DND-41 (cell line): Measurements from ENCODE around the gene ATP2C1.

Source experiments
- ATAC-seq: fragments of 200-7000 bp; cut with Tn5 transposase; 3 replicates; pipeline ENCODE4 v1.9.1; 2021; ENCODE audit warnings: low read depth; ENCODE audit not compliant: insufficient read depth
- DNase-seq: peaks from one replicate; pipeline ENCODE4 v3.0.0-alpha.2; 2020
- H2AFZ ChIP-seq: 2 replicates; pipeline ENCODE4 v1.6.0; 2012; ENCODE audit warnings: low read depth, low read length
- H3K27ac ChIP-seq: 2 replicates; pipeline ENCODE4 v1.5.1; 2012; ENCODE audit warnings: low read length, inconsistent platforms
- H3K27me3 ChIP-seq: fragments of 200-600 bp; sonication (generic); 2 replicates; pipeline ENCODE4 v1.6.0; 2012; ENCODE audit warnings: low read length, mild to moderate bottlenecking, inconsistent platforms; ENCODE audit not compliant: insufficient read depth, poor library complexity
- H3K36me3 ChIP-seq: 2 replicates; pipeline ENCODE4 v1.5.1; 2012; ENCODE audit warnings: low read length, inconsistent platforms; ENCODE audit not compliant: insufficient read depth
- H3K4me1 ChIP-seq: 2 replicates; pipeline ENCODE4 v1.5.1; 2012; ENCODE audit warnings: mild to moderate bottlenecking, low read length; ENCODE audit not compliant: insufficient read depth
- H3K4me2 ChIP-seq: 2 replicates; pipeline ENCODE4 v1.6.0; 2012; ENCODE audit warnings: mild to moderate bottlenecking, moderate library complexity, low read length, inconsistent platforms; ENCODE audit not compliant: insufficient read depth
- H3K4me3 ChIP-seq, 2 experiments: fragments of 200-600 bp in 1 of 2; shearing (Covaris generic) in 1 of 2; 2 replicates each; pipeline ENCODE4 v1.5.1; 2012 to 2016; ENCODE audit warnings: inconsistent platforms in 2 of 2, low read length in 2 of 2, mild to moderate bottlenecking in 2 of 2, low read depth in 1 of 2, moderate library complexity in 1 of 2
- H3K79me2 ChIP-seq: 2 replicates; pipeline ENCODE4 v1.6.0; 2012; ENCODE audit warnings: low read length, inconsistent platforms; ENCODE audit not compliant: insufficient read depth
- H3K9ac ChIP-seq: 2 replicates; pipeline ENCODE4 v1.6.0; 2012; ENCODE audit warnings: low read depth, mild to moderate bottlenecking, inconsistent platforms, low read length, moderate library complexity
- H3K9me3 ChIP-seq: 2 replicates; pipeline ENCODE4 v1.5.1; 2012; ENCODE audit warnings: low read length, moderate library complexity, mild to moderate bottlenecking, inconsistent platforms; ENCODE audit not compliant: insufficient read depth, severe bottlenecking
- H4K20me1 ChIP-seq: 2 replicates; pipeline ENCODE4 v1.6.0; 2012; ENCODE audit warnings: low read length; ENCODE audit not compliant: insufficient read depth
- CTCF ChIP-seq: IDR thresholded peaks from 2 replicates; pipeline ENCODE4 v1.5.1; 2012; ENCODE audit warnings: borderline replicate concordance, low read length, moderate library complexity, mild to moderate bottlenecking; ENCODE audit not compliant: poor library complexity, severe bottlenecking; ENCODE audit errors: extremely low read depth
- EZH2 ChIP-seq: IDR thresholded peaks from 3 replicates; pipeline ENCODE4 v1.6.1; 2012; ENCODE audit warnings: borderline replicate concordance, low read depth, mild to moderate bottlenecking, moderate library complexity, low read length, inconsistent platforms; ENCODE audit not compliant: severe bottlenecking

The ATP2C1 gene

DNA sequence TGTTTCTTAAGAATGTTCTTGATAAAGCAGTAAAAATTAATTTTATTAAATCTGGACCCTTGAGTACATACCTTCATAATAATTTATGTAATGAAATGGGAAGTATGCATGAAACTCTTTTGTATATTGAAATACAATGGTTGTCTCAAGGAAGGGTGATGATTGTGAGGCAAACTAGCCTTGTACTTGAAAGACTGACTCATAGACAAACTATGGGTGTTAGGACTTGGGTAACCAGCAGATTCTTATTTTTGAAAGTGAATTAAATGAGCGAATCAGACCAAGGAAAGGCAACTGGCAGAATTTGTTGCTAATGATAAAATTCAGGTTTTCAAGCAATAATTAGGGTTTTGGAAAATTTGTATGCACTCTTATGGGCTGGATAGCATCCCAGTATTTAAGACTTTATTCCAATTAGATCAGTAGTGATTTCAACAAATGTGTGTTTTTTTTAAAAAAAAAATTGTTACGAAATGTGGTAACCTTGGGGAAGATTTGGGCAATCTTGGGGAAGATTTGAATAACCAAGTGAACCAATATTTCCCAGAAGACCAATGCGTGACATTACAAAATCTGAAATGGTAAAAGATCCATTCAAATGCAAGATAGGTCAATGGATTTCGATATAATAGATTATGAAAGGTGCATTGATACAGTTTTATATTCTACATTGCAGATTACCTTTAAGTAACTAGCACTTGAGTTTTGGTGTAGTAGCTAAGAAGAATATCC lies 42.0 kb downstream of the ATP2C1 start:
- H4K20me1 ChIP-seq = no peaks in the 10 kb centered on the region
- DNase-seq = no peak
- no peak overlapping the region for H3K4me3 ChIP-seq
- no peaks in the 10 kb centered on the region for H3K27me3 ChIP-seq
- H3K4me1 ChIP-seq = no peaks in the 10 kb centered on the region
- no peak overlapping the region for H3K9ac ChIP-seq
- H3K9me3 ChIP-seq = no peaks in the 10 kb centered on the region
- TF ChIP-seq EZH2 (no peak), CTCF (no peak)
- no peak overlapping the region for H3K4me2 ChIP-seq
- H2AFZ ChIP-seq = no peak overlapping the region
- no peak for ATAC-seq
- no peaks in the 10 kb centered on the region for H3K79me2 ChIP-seq
- peaks cover 22% of the 10 kb centered on the region for H3K36me3 ChIP-seq
- no peak overlapping the region for H3K27ac ChIP-seq

DNA sequence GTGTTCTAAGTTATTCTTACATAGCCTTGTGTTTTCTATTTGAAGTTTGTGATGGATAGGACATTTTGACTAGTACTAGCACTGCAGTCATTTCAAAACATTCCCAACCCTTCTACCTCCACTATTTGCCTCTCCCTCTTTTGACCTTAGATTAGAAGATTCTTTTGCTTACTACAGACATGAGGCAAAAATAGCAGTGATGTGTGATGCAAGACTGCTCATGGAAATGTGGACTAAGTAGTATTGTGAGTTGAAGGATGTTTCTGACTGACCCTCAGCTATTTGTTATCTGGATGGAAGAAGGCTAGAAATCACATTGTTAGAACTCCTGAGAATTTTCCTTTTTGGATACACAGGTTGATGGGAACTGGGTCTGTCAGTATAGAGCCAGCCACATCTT lies 45.9 kb downstream of the ATP2C1 start:
- no peaks in the 10 kb centered on the region for H3K27me3 ChIP-seq
- no peaks in the 10 kb centered on the region for H3K9me3 ChIP-seq
- no peaks in the 10 kb centered on the region for H3K4me1 ChIP-seq
- H3K4me2 ChIP-seq = no peak overlapping the region
- no peak for DNase-seq
- no peaks in the 10 kb centered on the region for H3K79me2 ChIP-seq
- H3K27ac ChIP-seq = no peak overlapping the region
- H3K4me3 ChIP-seq = no peak overlapping the region
- H4K20me1 ChIP-seq = no peaks in the 10 kb centered on the region
- H3K36me3 ChIP-seq = peaks cover 56% of the 10 kb centered on the region
- no peak for TF ChIP-seq EZH2
- TF ChIP-seq CTCF = no peak
- no peak for ATAC-seq
- H3K9ac ChIP-seq = no peak overlapping the region
- no peak overlapping the region for H2AFZ ChIP-seq

DNA sequence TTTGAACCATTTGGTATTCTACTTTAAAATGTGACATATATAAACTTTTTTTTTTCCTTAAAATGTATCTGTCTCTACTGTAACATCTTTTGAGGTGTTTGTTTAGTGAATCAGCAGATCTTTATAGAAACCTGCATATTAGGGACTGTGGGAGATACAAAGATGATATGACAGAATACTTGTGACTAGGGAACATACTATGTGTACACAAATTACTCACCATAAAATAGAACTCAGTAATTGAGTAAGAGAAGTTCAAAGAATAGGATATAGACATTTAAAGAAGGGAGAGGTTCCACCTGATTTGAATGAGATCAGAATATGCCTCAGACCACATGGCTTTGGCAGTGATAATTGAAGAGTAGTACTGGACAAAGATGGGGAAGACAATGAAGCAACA lies 47.9 kb downstream of the ATP2C1 start:
- H3K27ac ChIP-seq = no peak overlapping the region
- H3K79me2 ChIP-seq = no peaks in the 10 kb centered on the region
- H3K36me3 ChIP-seq = peaks cover 56% of the 10 kb centered on the region
- no peaks in the 10 kb centered on the region for H3K9me3 ChIP-seq
- H3K4me1 ChIP-seq = no peaks in the 10 kb centered on the region
- no peak overlapping the region for H2AFZ ChIP-seq
- no peak overlapping the region for H3K4me3 ChIP-seq
- H4K20me1 ChIP-seq = no peaks in the 10 kb centered on the region
- H3K27me3 ChIP-seq = no peaks in the 10 kb centered on the region
- no peak overlapping the region for H3K4me2 ChIP-seq
- no peak overlapping the region for H3K9ac ChIP-seq
- ATAC-seq (no peak), DNase-seq (no peak)
- TF ChIP-seq CTCF = no peak
- no peak for TF ChIP-seq EZH2

- ATAC-seq (no peak), DNase-seq (no peak)
- no peaks in the 10 kb centered on the region for H3K4me1 ChIP-seq
- no peak overlapping the region for H2AFZ ChIP-seq
- no peak overlapping the region for H3K4me2 ChIP-seq
- H3K9me3 ChIP-seq = no peaks in the 10 kb centered on the region
- H3K27me3 ChIP-seq = no peaks in the 10 kb centered on the region
- no peaks in the 10 kb centered on the region for H3K79me2 ChIP-seq
- H4K20me1 ChIP-seq = no peaks in the 10 kb centered on the region
- no peak for TF ChIP-seq CTCF
- no peak for TF ChIP-seq EZH2
- H3K36me3 ChIP-seq = peaks cover 58% of the 10 kb centered on the region
- no peak overlapping the region for H3K4me3 ChIP-seq
- H3K9ac ChIP-seq = no peak overlapping the region
- H3K27ac ChIP-seq = no peak overlapping the region
These were observed 53.0 kb downstream of the ATP2C1 start for GRCh38 chr3:130946882-130947281.
